Liver (tissue), 9 donors: Measurements from ENCODE around the gene CMC2. TPM values are rescaled to one million over a fixed set of nuclear protein-coding genes. Genes with fewer than 3 reads are reported as not detected.
A peak's percentile ranks its signal among the peaks of the same experiment; 100 is the strongest.

Experiments used
- DNase-seq: peaks from one replicate; pipeline ENCODE4 v3.0.0-alpha.2; 2017; ENCODE audit warnings: low spot score
- H3K27ac ChIP-seq, 2 donors: one replicate each; pipeline ENCODE4 v1.7.0; 2013; ENCODE audit warnings: inconsistent platforms in 2 of 2, low read length in 2 of 2, control low read depth in 1 of 2, low read depth in 1 of 2, mild to moderate bottlenecking in 1 of 2
- H3K27me3 ChIP-seq, 4 donors: one replicate each; pipeline versions ENCODE4 v1.6.1 to v1.7.0; 2013; ENCODE audit warnings: low read length in 3 of 4, inconsistent platforms in 1 of 4, mild to moderate bottlenecking in 1 of 4, moderate library complexity in 1 of 4; ENCODE audit not compliant: control insufficient read depth in 4 of 4, insufficient read depth in 4 of 4
- H3K36me3 ChIP-seq, 4 donors: one replicate each; pipeline versions ENCODE4 v1.6.1 to v1.7.0; 2013; ENCODE audit warnings: low read length in 3 of 4, mild to moderate bottlenecking in 3 of 4, low read depth in 1 of 4, moderate library complexity in 1 of 4; ENCODE audit not compliant: control insufficient read depth in 4 of 4, insufficient read depth in 3 of 4
- H3K4me1 ChIP-seq, 4 donors: one replicate each; pipeline versions ENCODE4 v1.6.1 to v1.7.0; 2013; ENCODE audit warnings: low read length in 3 of 4, mild to moderate bottlenecking in 3 of 4, moderate library complexity in 1 of 4; ENCODE audit not compliant: control insufficient read depth in 4 of 4, insufficient read depth in 4 of 4
- H3K4me3 ChIP-seq, 3 donors: one replicate each; pipeline versions ENCODE4 v1.6.1 to v1.7.0; 2013; ENCODE audit warnings: low read length in 3 of 3, control low read depth in 1 of 3, low read depth in 1 of 3, mild to moderate bottlenecking in 1 of 3
- H3K9ac ChIP-seq, 2 donors: one replicate each; pipeline ENCODE4 v1.7.0; 2013; ENCODE audit warnings: low read length in 2 of 2, mild to moderate bottlenecking in 2 of 2, moderate library complexity in 2 of 2, control low read depth in 1 of 2, low read depth in 1 of 2
- H3K9me3 ChIP-seq, 4 donors: one replicate each; pipeline versions ENCODE4 v1.6.1 to v1.7.0; 2013; ENCODE audit warnings: low read length in 3 of 4; ENCODE audit not compliant: control insufficient read depth in 4 of 4
- EGR1 ChIP-seq, 2 donors: IDR thresholded peaks; 2 replicates each; pipeline ENCODE4 v1.6.1; 2016 to 2018; ENCODE audit warnings: antibody characterized with exemption in 2 of 2, low read depth in 2 of 2
- FOXA1 ChIP-seq: IDR thresholded peaks from 2 replicates; pipeline ENCODE4 v1.6.1; 2016; ENCODE audit warnings: antibody characterized with exemption
- FOXA2 ChIP-seq: IDR thresholded peaks from 2 replicates; pipeline ENCODE4 v1.6.1; 2016; ENCODE audit warnings: antibody characterized with exemption
- GABPA ChIP-seq, 2 donors: IDR thresholded peaks in 1 of 2; conservative IDR thresholded peaks in 1 of 2; 2 replicates each; pipeline ENCODE4 v1.6.1; 2016; ENCODE audit warnings: antibody characterized with exemption in 2 of 2, mild to moderate bottlenecking in 1 of 2, moderate library complexity in 1 of 2
- HNF4A ChIP-seq, 2 donors: conservative IDR thresholded peaks; 2 replicates each; pipeline ENCODE4 v1.6.1; 2016; ENCODE audit warnings: antibody characterized with exemption in 2 of 2, mild to moderate bottlenecking in 2 of 2
- HNF4G ChIP-seq: IDR thresholded peaks from 2 replicates; pipeline ENCODE4 v1.6.1; 2016; ENCODE audit warnings: antibody characterized with exemption
- JUND ChIP-seq, 2 donors: IDR thresholded peaks; 2 replicates each; pipeline ENCODE4 v1.6.1; 2016; ENCODE audit warnings: antibody characterized with exemption in 2 of 2
- NR2F2 ChIP-seq: IDR thresholded peaks from 2 replicates; pipeline ENCODE4 v1.6.1; 2016; ENCODE audit warnings: antibody characterized with exemption
- RAD21 ChIP-seq, 2 donors: IDR thresholded peaks; 2 replicates each; pipeline ENCODE4 v1.6.1; 2016; ENCODE audit warnings: antibody characterized with exemption in 2 of 2, mild to moderate bottlenecking in 2 of 2
- REST ChIP-seq: IDR thresholded peaks from 2 replicates; pipeline ENCODE4 v1.6.1; 2016; ENCODE audit warnings: antibody characterized with exemption, mild to moderate bottlenecking
- RXRA ChIP-seq, 2 donors: IDR thresholded peaks; 2 replicates each; pipeline ENCODE4 v1.6.1; 2017 to 2018; ENCODE audit warnings: antibody characterized with exemption in 2 of 2, mild to moderate bottlenecking in 1 of 2
- SP1 ChIP-seq: IDR thresholded peaks from 2 replicates; pipeline ENCODE4 v1.6.1; 2018; ENCODE audit warnings: antibody characterized with exemption, mild to moderate bottlenecking
- YY1 ChIP-seq: IDR thresholded peaks from 2 replicates; pipeline ENCODE4 v1.6.1; 2016; ENCODE audit warnings: antibody characterized with exemption, mild to moderate bottlenecking
- ZBTB33 ChIP-seq: IDR thresholded peaks from 2 replicates; pipeline ENCODE4 v1.6.1; 2016; ENCODE audit warnings: antibody characterized with exemption
- WGBS: extraction: QIAGEN DNeasy Blood & Tissue Kit; methylation state at CpG from one replicate; pipeline ENCODE4 v1.1.7; 2013; 5-methylcytosine and 5-hydroxymethylcytosine counted together
- polyA plus RNA-seq, 2 donors: library from polyadenylated mRNA; stranded (reverse) in 1 of 2; unstranded in 1 of 2; fragments of 200-250 nt in 1 of 2; fragments of >200 nt in 1 of 2; fragmentation: Nextera tagmentation in 1 of 2; extraction: Ambion mirVana in 1 of 2; gene quantifications; one replicate each; pipeline versions ENCODE4 v1.2.1 to v1.2.3, GENCODE V29; 2013 to 2015
- total RNA-seq, 2 donors: library from RNA; depleted of rRNA; stranded (reverse); fragments of >200 nt; gene quantifications; one replicate each; pipeline ENCODE4 v1.2.3, GENCODE V29; 2014
- TF ChIP-seq, protein P1 (sequence below): IDR thresholded peaks from 2 replicates; pipeline ENCODE4 v1.6.1; 2016; ENCODE audit warnings: antibody characterized with exemption
- donor health status: healthy.
- donor health status: healthy.
- donor health status: healthy.
- donor health status: healthy.
- donor health status: healthy.

CMC2 gene
- total and polyA plus RNA-seq, 4 donors: 26.2 to 98.4 (median 42.5) TPM

GRCh38 chr16:80968386-80969113 lies 38.1 kb downstream of the CMC2 start:
- peak overlapping the region in 1 of 2 donors; percentile 15 for H3K9ac ChIP-seq
- WGBS: 79% methylated on average over 4 of the region's 4 CpGs
- TF ChIP-seq ZBTB33 (no peak), NR2F2 (no peak), YY1 (no peak), JUND (IDR thresholded peaks at IDR 0.05) (peak; percentile 15 to 67), SP1 (no peak), RAD21 (IDR thresholded peaks at IDR 0.05) (peak; percentile 37 to 50), HNF4A (conservative IDR thresholded peaks at IDR 0.05) (no peak), HNF4G (no peak), FOXA1 (no peak)
- TF ChIP-seq, protein P1, sequence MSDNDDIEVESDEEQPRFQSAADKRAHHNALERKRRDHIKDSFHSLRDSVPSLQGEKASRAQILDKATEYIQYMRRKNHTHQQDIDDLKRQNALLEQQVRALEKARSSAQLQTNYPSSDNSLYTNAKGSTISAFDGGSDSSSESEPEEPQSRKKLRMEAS: no peak

GRCh38 chr16:80966617-80967016 lies 40.1 kb downstream of the CMC2 start:
- WGBS: 95% methylated on average over 4 of the region's 4 CpGs
- TF ChIP-seq HNF4A (conservative IDR thresholded peaks at IDR 0.05) (no peak), EGR1 (IDR thresholded peaks at IDR 0.05; ENCODE audit: low read depth in 2 of 2) (no peak), JUND (IDR thresholded peaks at IDR 0.05) (no peak), SP1 (no peak), GABPA (IDR thresholded peaks at IDR 0.05 in 1 of 2, conservative IDR thresholded peaks at IDR 0.05 in 1 of 2) (no peak)
- peaks cover 0 to 8% (median 1%) of the 10 kb centered on the region in 4 donors for H3K4me1 ChIP-seq
- H3K36me3 ChIP-seq: no peaks in the 10 kb centered on the region
- H3K27me3 ChIP-seq: no peaks in the 10 kb centered on the region
- H3K4me3 ChIP-seq: no peak overlapping the region
- no peak overlapping the region for H3K9ac ChIP-seq
- H3K27ac ChIP-seq: no peak overlapping the region
- H3K9me3 ChIP-seq: no peaks in the 10 kb centered on the region
- DNase-seq: no peak

More at GRCh38 chr16:80968386-80969113, 38.1 kb downstream of the CMC2 start:
- H3K27me3 ChIP-seq: no peaks in the 10 kb centered on the region
- H3K4me1 ChIP-seq: peaks cover 0 to 8% (median 1%) of the 10 kb centered on the region in 4 donors
- no peak overlapping the region for H3K4me3 ChIP-seq
- H3K36me3 ChIP-seq: no peaks in the 10 kb centered on the region
- DNase-seq: no peak
- no peaks in the 10 kb centered on the region for H3K9me3 ChIP-seq
- H3K27ac ChIP-seq: no peak overlapping the region

GRCh38 chr16:80964351-80964750 lies 42.3 kb downstream of the CMC2 start:
- no peaks in the 10 kb centered on the region for H3K36me3 ChIP-seq
- no peak overlapping the region for H3K4me3 ChIP-seq
- no peak overlapping the region for H3K27ac ChIP-seq
- H3K27me3 ChIP-seq: no peaks in the 10 kb centered on the region
- H3K9me3 ChIP-seq: peaks cover 0 to 5% (median 0%) of the 10 kb centered on the region in 4 donors
- peaks cover 0 to 8% (median 1%) of the 10 kb centered on the region in 4 donors for H3K4me1 ChIP-seq
- H3K9ac ChIP-seq: no peak overlapping the region
- no peak for DNase-seq
- 75% methylated on average over 2 of the region's 2 CpGs for WGBS
- TF ChIP-seq YY1 (no peak), GABPA (IDR thresholded peaks at IDR 0.05 in 1 of 2, conservative IDR thresholded peaks at IDR 0.05 in 1 of 2) (no peak), REST (no peak), EGR1 (IDR thresholded peaks at IDR 0.05; ENCODE audit: low read depth in 2 of 2) (no peak), NR2F2 (no peak), HNF4G (no peak), SP1 (no peak), HNF4A (conservative IDR thresholded peaks at IDR 0.05) (no peak), RXRA (IDR thresholded peaks at IDR 0.05) (no peak), JUND (IDR thresholded peaks at IDR 0.05) (no peak), ZBTB33 (no peak), FOXA2 (no peak)
- TF ChIP-seq, protein P1: no peak
